GM19193 (cell line): ENCODE data around the gene MRI1.

Experiments used
- POLR2A ChIP-seq: IDR thresholded peaks from 4 replicates; pipeline ENCODE4 v1.6.1; 2011; ENCODE audit not compliant: insufficient read depth, insufficient read length; ENCODE audit errors: extremely low read depth

MRI1 gene

GRCh38 chr19:13778847-13779246 lies 14.5 kb downstream of the MRI1 start:
- TF ChIP-seq POLR2A: no peak

- no peak for TF ChIP-seq POLR2A
Observed at GRCh38 chr19:13781547-13781946, 17.2 kb downstream of the MRI1 start.

GRCh38 chr19:13782537-13782936 lies 18.2 kb downstream of the MRI1 start:
- no peak for TF ChIP-seq POLR2A

- no peak for TF ChIP-seq POLR2A
Observed at GRCh38 chr19:13783565-13784500, 19.5 kb downstream of the MRI1 start.

- TF ChIP-seq POLR2A: no peak
Observed at GRCh38 chr19:13784731-13785452, 20.6 kb downstream of the MRI1 start.

- TF ChIP-seq POLR2A: no peak
Observed at GRCh38 chr19:13788991-13789390, 24.7 kb downstream of the MRI1 start.

GRCh38 chr19:13790354-13790753 lies 26.0 kb downstream of the MRI1 start:
- TF ChIP-seq POLR2A: no peak

- no peak for TF ChIP-seq POLR2A
Observed at GRCh38 chr19:13794398-13794756, 30.1 kb downstream of the MRI1 start.

- peak; percentile 46 for TF ChIP-seq POLR2A
Observed at GRCh38 chr19:13794757-13795589, 30.7 kb downstream of the MRI1 start, which contains the start of gene ZSWIM4. Gene ZSWIM4, plus strand, starts transcription at chr19:13795443. Its CDS starts 206 bp downstream, at chr19:13795649.

GRCh38 chr19:13795595-13796300 lies 31.4 kb downstream of the MRI1 start:
- peak; percentile 8 for TF ChIP-seq POLR2A

- TF ChIP-seq POLR2A: peak; percentile 17
Observed at GRCh38 chr19:13796301-13797057, 32.2 kb downstream of the MRI1 start.

GRCh38 chr19:13797058-13797440 lies 32.7 kb downstream of the MRI1 start:
- no peak for TF ChIP-seq POLR2A

GRCh38 chr19:13797870-13798269 lies 33.5 kb downstream of the MRI1 start:
- no peak for TF ChIP-seq POLR2A

- TF ChIP-seq POLR2A: no peak
Observed at GRCh38 chr19:13799669-13800068, 35.3 kb downstream of the MRI1 start.
